H9 (cell line): ENCODE results near the gene EGFR. TPM values are rescaled to one million over a fixed set of nuclear protein-coding genes. Genes with fewer than 3 reads are reported as not detected.

Source experiments
- DNase-seq: peaks from one replicate; pipeline ENCODE4 v3.0.0-alpha.2; 2017
- H2AFZ ChIP-seq: one replicate; pipeline ENCODE4 v1.6.1; 2013; ENCODE audit warnings: mild to moderate bottlenecking, low read length, control low read depth, moderate library complexity
- H2AK5ac ChIP-seq: 2 replicates; pipeline ENCODE4 v1.6.1; 2013; ENCODE audit warnings: low read length, control low read depth, mixed read lengths; ENCODE audit not compliant: insufficient read length
- H2BK120ac ChIP-seq: one replicate; pipeline ENCODE4 v1.6.1; 2013; ENCODE audit warnings: low read depth, mild to moderate bottlenecking, low read length, control low read depth, inconsistent platforms; ENCODE audit not compliant: poor library complexity, severe bottlenecking
- H2BK12ac ChIP-seq: 2 replicates; pipeline ENCODE4 v1.6.1; 2013; ENCODE audit warnings: low read length, control low read depth, mixed read lengths, low read depth; ENCODE audit not compliant: insufficient read length
- H2BK15ac ChIP-seq: 2 replicates; pipeline ENCODE4 v1.6.1; 2013; ENCODE audit warnings: low read depth, low read length, control low read depth
- H2BK20ac ChIP-seq: one replicate; pipeline ENCODE4 v1.6.1; 2013; ENCODE audit warnings: low read depth, mild to moderate bottlenecking, low read length, control low read depth, inconsistent platforms; ENCODE audit not compliant: poor library complexity, severe bottlenecking
- H2BK5ac ChIP-seq: 2 replicates; pipeline ENCODE4 v1.6.1; 2013; ENCODE audit warnings: low read length, control low read depth, mixed read lengths; ENCODE audit not compliant: insufficient read length
- H3K14ac ChIP-seq: 2 replicates; pipeline ENCODE4 v1.6.1; 2013; ENCODE audit warnings: low read length, control low read depth; ENCODE audit not compliant: insufficient read depth
- H3K18ac ChIP-seq: 2 replicates; pipeline ENCODE4 v1.6.1; 2013; ENCODE audit warnings: low read depth, mild to moderate bottlenecking, mixed read lengths, low read length, control low read depth; ENCODE audit not compliant: insufficient read length
- H3K23ac ChIP-seq: 2 replicates; pipeline ENCODE4 v1.6.1; 2013; ENCODE audit warnings: low read length, control low read depth, mixed read lengths, low read depth; ENCODE audit not compliant: insufficient read length
- H3K23me2 ChIP-seq: 2 replicates; pipeline ENCODE4 v1.6.1; 2013; ENCODE audit warnings: low read depth, mild to moderate bottlenecking, mixed read lengths, low read length, control low read depth; ENCODE audit not compliant: insufficient read length, poor library complexity, severe bottlenecking
- H3K27ac ChIP-seq: 2 replicates; pipeline ENCODE4 v1.5.1; 2013; ENCODE audit warnings: low read length, control low read depth, mixed read lengths, low read depth; ENCODE audit not compliant: insufficient read length
- H3K27me3 ChIP-seq: 2 replicates; pipeline ENCODE4 v1.6.1; 2013; ENCODE audit warnings: low read length, control low read depth, inconsistent platforms; ENCODE audit not compliant: insufficient read depth
- H3K4ac ChIP-seq: 2 replicates; pipeline ENCODE4 v1.6.1; 2013; ENCODE audit warnings: low read depth, mild to moderate bottlenecking, control low read depth, inconsistent platforms, low read length, moderate library complexity
- H3K4me1 ChIP-seq: 2 replicates; pipeline ENCODE4 v1.6.1; 2013; ENCODE audit warnings: low read length, control low read depth, inconsistent platforms; ENCODE audit not compliant: insufficient read depth
- H3K4me2 ChIP-seq: 2 replicates; pipeline ENCODE4 v1.6.1; 2013; ENCODE audit warnings: low read length, control low read depth, mixed read lengths; ENCODE audit not compliant: insufficient read length, insufficient read depth
- H3K56ac ChIP-seq: 2 replicates; pipeline ENCODE4 v1.6.1; 2013; ENCODE audit warnings: low read depth, mild to moderate bottlenecking, mixed read lengths, low read length, control low read depth; ENCODE audit not compliant: insufficient read length
- H3K79me1 ChIP-seq: 2 replicates; pipeline ENCODE4 v1.6.1; 2013; ENCODE audit warnings: low read depth, mild to moderate bottlenecking, moderate library complexity, low read length, control low read depth, inconsistent platforms; ENCODE audit not compliant: insufficient read depth, poor library complexity, severe bottlenecking
- H3K79me2 ChIP-seq: 2 replicates; pipeline ENCODE4 v1.6.1; 2013; ENCODE audit warnings: low read length, control low read depth, inconsistent platforms; ENCODE audit not compliant: insufficient read depth
- H3K9ac ChIP-seq: 2 replicates; pipeline ENCODE4 v1.6.1; 2013; ENCODE audit warnings: low read length, control low read depth, mixed read lengths; ENCODE audit not compliant: insufficient read length; ENCODE audit errors: extremely low read depth
- H3K9me3 ChIP-seq: one replicate; pipeline ENCODE4 v1.6.1; 2013; ENCODE audit warnings: low read depth, low read length, inconsistent platforms; ENCODE audit not compliant: control insufficient read depth
- H3T11ph ChIP-seq: one replicate; pipeline ENCODE4 v1.6.1; 2013; ENCODE audit warnings: mild to moderate bottlenecking, low read length, control low read depth, inconsistent platforms
- H4K20me1 ChIP-seq: one replicate; pipeline ENCODE4 v1.6.1; 2013; ENCODE audit not compliant: control insufficient read depth, insufficient read length, insufficient read depth
- H4K5ac ChIP-seq: 2 replicates; pipeline ENCODE4 v1.6.1; 2013; ENCODE audit warnings: low read depth, mild to moderate bottlenecking, mixed read lengths, low read length, control low read depth; ENCODE audit not compliant: insufficient read length
- H4K8ac ChIP-seq: replicated peaks from 2 replicates; pipeline ENCODE4 v1.6.1; 2013; ENCODE audit warnings: low read length, control low read depth, mixed read lengths, low read depth; ENCODE audit not compliant: insufficient read length
- H4K91ac ChIP-seq: 2 replicates; pipeline ENCODE4 v1.6.1; 2013; ENCODE audit warnings: low read depth, mild to moderate bottlenecking, moderate library complexity, mixed read lengths, low read length, control low read depth; ENCODE audit not compliant: insufficient read length
- H3K27ac Mint-ChIP-seq, 3 experiments: 2 replicates in 2 of 3; 3 replicates in 1 of 3; pipeline ENCODE4 v1.8.0; 2020 to 2021; ENCODE audit warnings: mixed read lengths in 3 of 3, mild to moderate bottlenecking in 1 of 3, moderate library complexity in 1 of 3
- H3K27me3 Mint-ChIP-seq: 2 replicates; pipeline ENCODE4 v1.8.0; 2021; ENCODE audit warnings: low read depth, mild to moderate bottlenecking, moderate library complexity, mixed read lengths
- H3K36me3 Mint-ChIP-seq, 3 experiments: 2 replicates in 2 of 3; 3 replicates in 1 of 3; pipeline ENCODE4 v1.8.0; 2020 to 2021; ENCODE audit warnings: low read depth in 3 of 3, mixed read lengths in 3 of 3; ENCODE audit not compliant: insufficient read depth in 1 of 3
- H3K4me1 Mint-ChIP-seq, 2 experiments: 2 replicates each; pipeline ENCODE4 v1.8.0; 2020; ENCODE audit warnings: mixed read lengths in 2 of 2
- H3K4me3 Mint-ChIP-seq, 2 experiments: 2 replicates in 1 of 2; 3 replicates in 1 of 2; pipeline ENCODE4 v1.8.0; 2020 to 2021; ENCODE audit warnings: mild to moderate bottlenecking in 2 of 2, mixed read lengths in 2 of 2, moderate library complexity in 1 of 2
- H3K9me3 Mint-ChIP-seq, 2 experiments: 2 replicates in 1 of 2; 3 replicates in 1 of 2; pipeline ENCODE4 v1.8.0; 2020; ENCODE audit warnings: mild to moderate bottlenecking in 2 of 2, mixed read lengths in 2 of 2, moderate library complexity in 1 of 2
- WGBS: extraction: QIAGEN DNeasy Blood & Tissue Kit; methylation state at CpG from one replicate; pipeline ENCODE4 v1.1.7; 2013; ENCODE audit warnings: missing lambda C conversion rate, low lambda C conversion rate, mixed read lengths; ENCODE audit not compliant: insufficient read length; ENCODE audit errors: extremely low coverage; 5-methylcytosine and 5-hydroxymethylcytosine counted together
- total RNA-seq: library from RNA; stranded (reverse); gene quantifications from 2 replicates; pipeline ENCODE4 v1.2.1, GENCODE V29; 2021
- TF ChIP-seq, protein P1 (sequence below): fragments of 200-600 bp; sonication (generic); conservative IDR thresholded peaks from 3 replicates; pipeline ENCODE4 v1.8.0; 2021; ENCODE audit warnings: antibody characterized with exemption, mild to moderate bottlenecking

The EGFR gene
- total RNA-seq, 1 experiment from 2014 or later, result 3.3 TPM

DNA sequence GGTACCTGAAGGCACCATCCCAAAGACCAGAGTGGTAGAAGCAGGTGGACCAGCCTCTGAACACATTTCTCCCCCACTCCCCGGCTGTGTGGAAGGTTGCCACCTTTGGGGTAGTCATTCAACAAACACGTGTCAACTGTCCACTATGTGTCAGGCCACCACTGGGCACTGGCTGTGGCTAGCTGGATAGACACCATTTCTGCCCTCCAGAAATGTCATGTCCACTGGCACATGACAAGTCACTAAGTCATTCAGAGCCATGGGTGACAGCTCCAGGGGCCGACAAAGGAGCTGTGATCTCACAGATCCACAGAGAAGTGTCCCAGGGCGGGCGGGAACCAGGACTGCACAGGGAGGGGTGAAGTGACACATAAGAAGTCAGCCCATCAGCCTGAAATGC lies 99.6 kb downstream of the EGFR start:
- H3K27ac Mint-ChIP-seq, result no peak overlapping the region
- H3K79me2 ChIP-seq, result no peaks in the 10 kb centered on the region
- no peaks in the 10 kb centered on the region for H3K27me3 Mint-ChIP-seq
- H2BK5ac ChIP-seq, result no peak overlapping the region
- H3K4me2 ChIP-seq, result no peak overlapping the region
- peaks cover 0 to 5% of the 10 kb centered on the region in 2 experiments; a peak in 2 of 4 replicates for H3K4me1 Mint-ChIP-seq
- no peaks in the 10 kb centered on the region for H3K23me2 ChIP-seq
- no peak overlapping the region for H2BK20ac ChIP-seq
- no peak overlapping the region for H2BK120ac ChIP-seq
- H3K9me3 ChIP-seq, result no peaks in the 10 kb centered on the region
- H4K5ac ChIP-seq, result no peak overlapping the region
- no peak overlapping the region for H3K18ac ChIP-seq
- no peaks in the 10 kb centered on the region for H3K9me3 Mint-ChIP-seq
- DNase-seq, result no peak
- no peaks in the 10 kb centered on the region for H4K20me1 ChIP-seq
- H3K4me1 ChIP-seq, result no peaks in the 10 kb centered on the region
- no peaks in the 10 kb centered on the region for H3K27me3 ChIP-seq
- H3K9ac ChIP-seq, result no peak overlapping the region
- H3K36me3 Mint-ChIP-seq, result no peaks in the 10 kb centered on the region
- H3K56ac ChIP-seq, result no peak overlapping the region
- no CpG with 5 or more reads among the region's 5 CpGs for WGBS
- no peak overlapping the region for H3K23ac ChIP-seq
- no peak overlapping the region for H3K4ac ChIP-seq
- H3T11ph ChIP-seq, result no peak overlapping the region
- H2BK15ac ChIP-seq, result no peak overlapping the region
- H3K14ac ChIP-seq, result no peak overlapping the region
- TF ChIP-seq, protein P1, sequence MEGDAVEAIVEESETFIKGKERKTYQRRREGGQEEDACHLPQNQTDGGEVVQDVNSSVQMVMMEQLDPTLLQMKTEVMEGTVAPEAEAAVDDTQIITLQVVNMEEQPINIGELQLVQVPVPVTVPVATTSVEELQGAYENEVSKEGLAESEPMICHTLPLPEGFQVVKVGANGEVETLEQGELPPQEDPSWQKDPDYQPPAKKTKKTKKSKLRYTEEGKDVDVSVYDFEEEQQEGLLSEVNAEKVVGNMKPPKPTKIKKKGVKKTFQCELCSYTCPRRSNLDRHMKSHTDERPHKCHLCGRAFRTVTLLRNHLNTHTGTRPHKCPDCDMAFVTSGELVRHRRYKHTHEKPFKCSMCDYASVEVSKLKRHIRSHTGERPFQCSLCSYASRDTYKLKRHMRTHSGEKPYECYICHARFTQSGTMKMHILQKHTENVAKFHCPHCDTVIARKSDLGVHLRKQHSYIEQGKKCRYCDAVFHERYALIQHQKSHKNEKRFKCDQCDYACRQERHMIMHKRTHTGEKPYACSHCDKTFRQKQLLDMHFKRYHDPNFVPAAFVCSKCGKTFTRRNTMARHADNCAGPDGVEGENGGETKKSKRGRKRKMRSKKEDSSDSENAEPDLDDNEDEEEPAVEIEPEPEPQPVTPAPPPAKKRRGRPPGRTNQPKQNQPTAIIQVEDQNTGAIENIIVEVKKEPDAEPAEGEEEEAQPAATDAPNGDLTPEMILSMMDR, result no peak
- H4K91ac ChIP-seq, result no peak overlapping the region
- no peak overlapping the region for H2AK5ac ChIP-seq
- no peak overlapping the region for H2BK12ac ChIP-seq
- H4K8ac ChIP-seq, result no peak overlapping the region
- no peaks in the 10 kb centered on the region for H3K79me1 ChIP-seq
- H3K4me3 Mint-ChIP-seq, result no peak overlapping the region
- no peak overlapping the region for H3K27ac ChIP-seq
- H2AFZ ChIP-seq, result no peak overlapping the region
